ENCODE data around the gene ACAD9. TPM values are rescaled to one million over a fixed set of nuclear protein-coding genes. Genes with fewer than 3 reads are reported as not detected.

ACAD9 gene
- total and polyA plus RNA-seq, 2 donors (not counting 1 experiment from before 2014, with no cell fraction given), result 33.6 to 41.6 TPM

DNA sequence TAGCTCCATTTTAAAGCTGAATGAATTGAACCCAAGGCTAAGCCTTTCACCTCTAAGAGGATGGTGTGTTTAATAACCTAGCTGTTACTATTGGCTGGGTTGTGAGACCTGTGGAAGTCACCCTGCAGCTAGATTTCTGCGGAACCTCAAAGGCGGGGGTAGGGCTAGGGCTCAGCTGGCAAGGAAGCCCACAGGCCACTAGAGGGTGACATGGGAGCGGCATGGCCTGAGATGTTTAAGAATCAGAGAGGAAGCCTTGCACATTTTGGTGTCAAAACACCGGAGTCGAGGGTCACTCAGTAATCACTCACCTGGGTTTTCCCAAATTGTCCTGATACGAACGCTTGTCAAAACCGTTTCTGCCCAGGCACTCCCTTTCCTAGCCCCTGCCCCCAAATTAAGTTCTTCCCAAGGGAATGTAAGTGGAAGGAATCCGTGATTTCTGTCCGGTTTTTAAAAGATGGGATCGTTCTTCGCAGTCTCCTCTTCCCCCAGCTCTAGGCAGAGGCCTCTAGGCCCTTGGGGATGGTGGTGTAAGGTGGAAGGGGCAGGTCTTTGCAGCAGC is 3.8 kb upstream of the ACAD9 start:
- Histone ChIP-seq H2AFZ (ENCODE audit: low read length) (peak overlapping the region; percentile 18), H3K4me2 (ENCODE audit: extremely low read depth, insufficient read depth, low read length) (no peak overlapping the region), H3K9ac (ENCODE audit: insufficient read depth, low read length) (no peak overlapping the region), H3K79me2 (ENCODE audit: control insufficient read depth, insufficient read depth, low read length) (peaks cover 16% of the 10 kb centered on the region), H3K4me3 (replicated peaks in 1 of 4; ENCODE audit: control extremely low read depth in 1 of 4, insufficient read depth in 1 of 4, low read depth in 3 of 4, low read length in 4 of 4) (no peak overlapping the region), H3K4me1 (ENCODE audit: control insufficient read depth, extremely low read depth, insufficient read depth, low read length) (peaks cover 6% of the 10 kb centered on the region), H3K36me3 (ENCODE audit: control insufficient read depth, insufficient read depth, low read length) (no peaks in the 10 kb centered on the region), H3K27ac (ENCODE audit: insufficient read depth, low read length) (no peak overlapping the region), H3K27me3 (ENCODE audit: control insufficient read depth, insufficient read depth, low read length) (no peaks in the 10 kb centered on the region), H3K9me3 (ENCODE audit: control insufficient read depth, insufficient read depth, low read depth, low read length) (no peaks in the 10 kb centered on the region), H4K20me1 (ENCODE audit: control insufficient read depth, extremely low read depth, insufficient read depth, low read length) (no peaks in the 10 kb centered on the region)
- no peak for TF ChIP-seq EZH2 (IDR thresholded peaks at IDR 0.05; ENCODE audit: low read length, missing control alignments)
- TF ChIP-seq, protein P1, sequence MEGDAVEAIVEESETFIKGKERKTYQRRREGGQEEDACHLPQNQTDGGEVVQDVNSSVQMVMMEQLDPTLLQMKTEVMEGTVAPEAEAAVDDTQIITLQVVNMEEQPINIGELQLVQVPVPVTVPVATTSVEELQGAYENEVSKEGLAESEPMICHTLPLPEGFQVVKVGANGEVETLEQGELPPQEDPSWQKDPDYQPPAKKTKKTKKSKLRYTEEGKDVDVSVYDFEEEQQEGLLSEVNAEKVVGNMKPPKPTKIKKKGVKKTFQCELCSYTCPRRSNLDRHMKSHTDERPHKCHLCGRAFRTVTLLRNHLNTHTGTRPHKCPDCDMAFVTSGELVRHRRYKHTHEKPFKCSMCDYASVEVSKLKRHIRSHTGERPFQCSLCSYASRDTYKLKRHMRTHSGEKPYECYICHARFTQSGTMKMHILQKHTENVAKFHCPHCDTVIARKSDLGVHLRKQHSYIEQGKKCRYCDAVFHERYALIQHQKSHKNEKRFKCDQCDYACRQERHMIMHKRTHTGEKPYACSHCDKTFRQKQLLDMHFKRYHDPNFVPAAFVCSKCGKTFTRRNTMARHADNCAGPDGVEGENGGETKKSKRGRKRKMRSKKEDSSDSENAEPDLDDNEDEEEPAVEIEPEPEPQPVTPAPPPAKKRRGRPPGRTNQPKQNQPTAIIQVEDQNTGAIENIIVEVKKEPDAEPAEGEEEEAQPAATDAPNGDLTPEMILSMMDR (conservative IDR thresholded peaks at IDR 0.05 in 1 of 2, IDR thresholded peaks at IDR 0.05 in 1 of 2; ENCODE audit: low read depth in 1 of 2, low read length in 2 of 2), result peak; percentile 21 to 53
- DNase-seq (ENCODE audit: low read depth in 2 of 2), result peak; percentile 8 to 12

DNA sequence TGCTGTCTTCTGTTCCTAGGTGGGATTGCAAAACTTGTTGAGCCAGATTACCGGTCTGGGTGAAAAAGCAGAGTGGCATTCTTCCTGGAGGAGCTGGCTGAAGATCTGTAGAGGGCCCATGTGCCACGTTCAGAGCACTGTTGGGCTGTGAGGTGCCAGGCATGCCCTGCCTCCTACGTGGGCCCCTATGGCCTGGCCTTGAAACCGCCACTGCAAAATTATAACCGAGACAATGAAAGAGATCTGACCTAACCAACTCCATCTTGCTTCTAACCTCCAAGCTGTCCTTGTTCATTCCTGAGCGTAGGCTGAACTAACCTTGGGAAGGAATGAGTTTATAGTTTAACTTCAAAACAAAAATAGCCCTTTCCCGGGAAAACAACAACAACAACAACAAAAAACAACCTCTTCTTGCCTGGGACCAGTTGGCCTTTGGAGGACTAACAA is 1.4 kb upstream of the ACAD9 start:
- Histone ChIP-seq H3K79me2 (ENCODE audit: control insufficient read depth, insufficient read depth, low read length) (peaks cover 39% of the 10 kb centered on the region), H3K4me2 (ENCODE audit: extremely low read depth, insufficient read depth, low read length) (peak overlapping the region; percentile 100), H3K36me3 (ENCODE audit: control insufficient read depth, insufficient read depth, low read length) (peaks cover 2% of the 10 kb centered on the region), H4K20me1 (ENCODE audit: control insufficient read depth, extremely low read depth, insufficient read depth, low read length) (no peaks in the 10 kb centered on the region), H3K4me3 (replicated peaks in 1 of 4; ENCODE audit: control extremely low read depth in 1 of 4, insufficient read depth in 1 of 4, low read depth in 3 of 4, low read length in 4 of 4) (peak overlapping the region; percentile 76 to 91 (median 87)), H2AFZ (ENCODE audit: low read length) (no peak overlapping the region), H3K27ac (ENCODE audit: insufficient read depth, low read length) (peak overlapping the region; percentile 99), H3K27me3 (ENCODE audit: control insufficient read depth, insufficient read depth, low read length) (no peaks in the 10 kb centered on the region), H3K9me3 (ENCODE audit: control insufficient read depth, insufficient read depth, low read depth, low read length) (no peaks in the 10 kb centered on the region), H3K9ac (ENCODE audit: insufficient read depth, low read length) (peak overlapping the region; percentile 93), H3K4me1 (ENCODE audit: control insufficient read depth, extremely low read depth, insufficient read depth, low read length) (peaks cover 6% of the 10 kb centered on the region)
- TF ChIP-seq EZH2 (IDR thresholded peaks at IDR 0.05; ENCODE audit: low read length, missing control alignments), result no peak
- TF ChIP-seq, protein P1 (conservative IDR thresholded peaks at IDR 0.05 in 1 of 2, IDR thresholded peaks at IDR 0.05 in 1 of 2; ENCODE audit: low read depth in 1 of 2, low read length in 2 of 2), result no peak
- DNase-seq (ENCODE audit: low read depth in 2 of 2), result no peak

DNA sequence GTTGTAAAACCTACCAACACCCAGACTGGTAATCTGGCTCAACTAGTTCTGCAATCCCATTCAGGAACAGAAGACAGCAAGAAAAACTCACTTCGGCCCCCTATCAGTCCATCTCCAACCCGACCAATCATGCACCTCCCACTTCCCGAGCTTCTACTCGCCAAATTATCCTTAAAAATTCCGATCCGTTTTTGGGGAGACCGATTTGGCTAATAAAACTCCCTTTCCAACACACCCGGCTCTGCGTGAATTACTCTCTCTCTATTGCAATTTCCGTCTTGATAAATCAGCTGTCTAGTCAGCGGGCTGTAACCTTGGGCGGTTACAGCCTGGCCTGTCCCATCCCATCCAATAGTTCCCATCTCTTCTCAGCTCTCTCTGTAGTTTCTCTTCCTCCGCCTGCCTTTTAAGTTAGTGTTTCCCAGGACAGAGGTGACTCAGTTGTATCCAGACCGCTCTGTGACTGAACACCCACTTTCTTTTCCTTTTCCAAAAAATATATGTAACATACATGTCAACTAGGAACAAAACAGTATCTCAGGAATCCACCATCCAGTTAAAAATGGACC is 780 bp upstream of the ACAD9 start:
- H3K4me1 ChIP-seq (ENCODE audit: control insufficient read depth, extremely low read depth, insufficient read depth, low read length), result peaks cover 6% of the 10 kb centered on the region
- TF ChIP-seq, protein P1 (conservative IDR thresholded peaks at IDR 0.05 in 1 of 2, IDR thresholded peaks at IDR 0.05 in 1 of 2; ENCODE audit: low read depth in 1 of 2, low read length in 2 of 2), result no peak
- no peak for TF ChIP-seq EZH2 (IDR thresholded peaks at IDR 0.05; ENCODE audit: low read length, missing control alignments)
- peaks cover 2% of the 10 kb centered on the region for H3K36me3 ChIP-seq (ENCODE audit: control insufficient read depth, insufficient read depth, low read length)
- H2AFZ ChIP-seq (ENCODE audit: low read length), result peak overlapping the region; percentile 77
- peak overlapping the region; percentile 100 for H3K4me2 ChIP-seq (ENCODE audit: extremely low read depth, insufficient read depth, low read length)
- H4K20me1 ChIP-seq (ENCODE audit: control insufficient read depth, extremely low read depth, insufficient read depth, low read length), result no peaks in the 10 kb centered on the region
- no peaks in the 10 kb centered on the region for H3K9me3 ChIP-seq (ENCODE audit: control insufficient read depth, insufficient read depth, low read depth, low read length)
- H3K4me3 ChIP-seq (replicated peaks in 1 of 4; ENCODE audit: control extremely low read depth in 1 of 4, insufficient read depth in 1 of 4, low read depth in 3 of 4, low read length in 4 of 4), result peak overlapping the region; percentile 76 to 91 (median 87)
- peak; percentile 67 to 72 for DNase-seq (ENCODE audit: low read depth in 2 of 2)
- peak overlapping the region; percentile 99 for H3K27ac ChIP-seq (ENCODE audit: insufficient read depth, low read length)
- no peaks in the 10 kb centered on the region for H3K27me3 ChIP-seq (ENCODE audit: control insufficient read depth, insufficient read depth, low read length)
- peak overlapping the region; percentile 93 for H3K9ac ChIP-seq (ENCODE audit: insufficient read depth, low read length)
- peaks cover 42% of the 10 kb centered on the region for H3K79me2 ChIP-seq (ENCODE audit: control insufficient read depth, insufficient read depth, low read length)
